GM10847 (cell line): Measurements from ENCODE around the gene EBF3.

Experiments
- POLR2A ChIP-seq: IDR thresholded peaks from 2 replicates; pipeline ENCODE4 v1.6.1; 2011; ENCODE audit not compliant: insufficient read length; ENCODE audit errors: extremely low read depth

Gene EBF3

DNA sequence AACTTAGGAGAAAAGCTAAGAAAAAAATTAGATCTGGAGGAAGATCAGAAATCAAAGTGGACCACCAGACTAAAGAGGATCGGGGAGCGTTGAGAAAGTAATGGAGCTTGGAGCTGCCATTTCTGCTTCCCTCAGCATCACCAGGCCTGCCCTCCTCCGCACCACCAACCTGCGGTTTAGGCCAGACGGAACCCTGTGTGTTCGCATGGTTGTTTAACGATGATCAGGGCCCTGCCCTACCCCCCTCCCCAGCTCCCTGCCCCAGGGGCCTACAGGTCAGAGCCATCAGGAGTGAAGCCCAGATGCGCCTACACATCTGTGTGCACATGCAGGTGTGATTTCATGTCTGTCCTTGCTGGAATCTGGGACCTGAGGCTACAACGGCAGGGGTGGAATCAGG is 45.7 kb downstream of the EBF3 start:
- no peak for TF ChIP-seq POLR2A

DNA sequence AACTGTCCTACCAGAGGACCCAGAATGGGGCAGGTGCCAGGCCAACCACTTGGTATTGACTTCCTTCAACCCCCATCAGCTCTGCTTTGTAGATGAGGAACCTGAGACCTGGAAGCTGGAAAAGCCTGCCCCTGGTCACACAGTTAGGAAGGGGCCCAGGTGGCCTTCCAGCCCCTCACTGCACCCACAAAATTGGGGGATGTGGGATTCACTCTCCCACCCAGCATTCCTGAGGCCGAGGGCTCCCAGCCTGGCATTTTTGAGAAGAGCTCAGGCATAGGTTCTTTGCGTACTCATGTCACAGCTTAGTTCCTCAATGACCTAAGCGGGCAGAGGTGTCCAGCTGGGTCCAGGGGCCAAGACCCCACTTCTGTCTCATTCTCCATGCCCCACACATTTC is 46.1 kb downstream of the EBF3 start:
- TF ChIP-seq POLR2A = no peak

DNA sequence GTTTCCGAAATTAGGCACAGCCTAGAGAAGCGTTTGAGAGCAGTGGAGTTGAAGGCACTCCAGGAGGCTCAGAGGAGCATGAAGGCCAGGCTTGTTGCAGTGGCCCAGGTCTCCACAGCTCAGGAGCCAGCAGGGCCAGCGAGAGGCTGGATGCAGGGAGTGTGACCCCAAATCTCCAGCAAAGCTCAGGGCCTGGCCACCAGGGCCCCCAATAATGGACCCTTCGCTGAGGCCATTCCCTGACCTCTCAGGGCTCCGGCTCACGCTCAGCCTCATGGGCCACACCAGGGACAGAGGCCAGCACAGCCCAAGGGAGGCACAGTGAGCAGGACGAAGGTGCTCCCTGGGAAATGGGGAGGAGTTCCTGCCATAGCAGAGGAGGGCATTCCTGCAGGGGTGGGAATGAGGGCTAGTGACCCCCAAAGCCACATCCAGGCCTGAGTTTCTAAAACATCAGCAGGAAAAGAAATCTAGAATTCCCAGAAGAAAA is 47.5 kb downstream of the EBF3 start:
- TF ChIP-seq POLR2A = no peak

DNA sequence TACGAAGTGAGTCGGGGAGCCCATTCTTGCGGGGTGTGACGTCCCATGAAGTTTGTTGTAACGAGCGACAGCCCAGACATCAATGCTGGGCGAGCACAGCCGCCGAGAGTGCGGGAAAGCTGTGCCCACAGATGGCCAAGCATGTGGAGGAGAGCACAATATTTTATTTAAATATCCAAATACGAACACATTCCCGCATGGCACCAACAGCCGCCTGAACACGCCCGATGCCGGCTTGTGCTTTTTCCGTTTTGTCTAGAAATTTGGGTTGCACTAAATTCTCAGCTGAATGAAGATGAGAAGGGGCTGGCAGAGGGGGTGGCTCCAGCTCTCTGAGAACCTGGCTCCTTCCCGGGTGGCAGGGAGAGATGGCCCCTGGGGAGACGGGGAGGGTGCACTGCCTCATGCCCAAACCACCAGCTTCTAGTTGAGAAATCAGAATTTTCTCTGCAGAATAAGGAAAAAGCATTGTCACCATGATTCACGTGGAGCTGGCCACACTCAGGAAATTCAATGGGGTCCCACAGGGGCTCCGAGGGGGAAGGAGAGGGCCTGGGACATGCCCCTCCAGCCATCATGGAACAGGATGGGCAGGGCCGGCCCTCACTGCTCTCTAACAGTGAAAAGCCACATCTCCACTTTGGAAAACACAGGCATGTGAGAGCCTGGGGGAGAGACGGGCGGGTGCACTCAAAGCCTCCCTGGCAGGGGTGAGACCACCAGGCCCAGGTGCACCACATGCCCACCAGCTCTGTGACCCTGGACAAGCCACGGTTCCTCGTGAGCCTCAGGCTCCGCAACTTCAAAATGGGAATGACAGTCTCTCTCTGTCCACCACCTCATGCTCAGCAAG is 48.3 kb downstream of the EBF3 start:
- no peak for TF ChIP-seq POLR2A

DNA sequence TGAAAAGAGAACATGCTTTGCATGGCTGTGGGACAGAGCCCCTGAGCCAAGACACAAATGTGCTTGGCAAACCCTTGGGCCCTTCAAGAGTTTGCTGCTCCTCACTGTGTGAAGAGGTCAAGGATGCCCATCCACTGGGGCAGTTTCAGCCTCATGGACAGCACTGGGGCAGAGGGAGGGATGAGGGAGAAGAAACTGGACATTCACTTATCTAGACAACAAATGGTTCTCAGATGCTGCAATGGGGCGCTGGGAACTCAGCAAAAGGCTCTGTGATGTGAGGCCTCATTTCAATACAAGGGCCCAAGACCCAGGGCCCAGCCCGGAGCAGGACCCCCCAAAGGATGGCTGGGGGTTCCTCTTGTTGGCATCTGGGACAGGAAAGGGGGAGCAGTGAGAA is 49.1 kb downstream of the EBF3 start:
- no peak for TF ChIP-seq POLR2A

DNA sequence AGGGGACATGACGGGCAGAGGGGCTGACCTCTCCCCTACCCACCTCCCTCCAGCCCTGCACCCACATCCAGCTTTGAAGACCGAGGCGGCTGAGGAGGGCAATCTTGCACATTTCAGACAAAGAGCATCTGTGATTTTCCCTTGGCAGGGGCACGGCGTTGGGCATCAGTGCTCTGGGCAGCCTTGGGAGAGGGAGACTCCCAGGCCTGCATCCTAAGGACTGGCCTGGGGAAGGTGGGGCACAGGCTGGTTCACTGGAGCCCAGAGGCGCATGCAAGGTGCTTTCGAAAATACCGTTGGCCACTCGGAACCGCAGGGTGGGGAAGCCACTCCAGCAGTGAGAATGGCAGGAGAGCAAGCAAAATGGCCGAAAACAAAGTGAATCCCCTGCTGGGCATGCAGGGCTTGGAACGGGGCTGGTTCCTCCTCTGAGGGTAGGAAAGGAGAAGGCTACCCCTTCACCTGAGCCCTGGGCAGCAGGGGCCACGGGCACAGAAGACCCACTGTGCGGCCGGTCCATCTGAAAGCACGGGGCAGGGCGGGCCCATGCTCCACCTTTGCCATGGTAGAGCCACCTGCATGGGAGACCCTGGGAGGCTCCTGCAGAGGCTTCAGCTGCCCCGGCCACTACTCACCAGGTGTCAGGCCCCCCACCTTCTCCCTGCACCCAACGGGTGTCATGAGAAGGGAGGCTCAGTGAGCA is 49.8 kb downstream of the EBF3 start:
- TF ChIP-seq POLR2A = no peak

DNA sequence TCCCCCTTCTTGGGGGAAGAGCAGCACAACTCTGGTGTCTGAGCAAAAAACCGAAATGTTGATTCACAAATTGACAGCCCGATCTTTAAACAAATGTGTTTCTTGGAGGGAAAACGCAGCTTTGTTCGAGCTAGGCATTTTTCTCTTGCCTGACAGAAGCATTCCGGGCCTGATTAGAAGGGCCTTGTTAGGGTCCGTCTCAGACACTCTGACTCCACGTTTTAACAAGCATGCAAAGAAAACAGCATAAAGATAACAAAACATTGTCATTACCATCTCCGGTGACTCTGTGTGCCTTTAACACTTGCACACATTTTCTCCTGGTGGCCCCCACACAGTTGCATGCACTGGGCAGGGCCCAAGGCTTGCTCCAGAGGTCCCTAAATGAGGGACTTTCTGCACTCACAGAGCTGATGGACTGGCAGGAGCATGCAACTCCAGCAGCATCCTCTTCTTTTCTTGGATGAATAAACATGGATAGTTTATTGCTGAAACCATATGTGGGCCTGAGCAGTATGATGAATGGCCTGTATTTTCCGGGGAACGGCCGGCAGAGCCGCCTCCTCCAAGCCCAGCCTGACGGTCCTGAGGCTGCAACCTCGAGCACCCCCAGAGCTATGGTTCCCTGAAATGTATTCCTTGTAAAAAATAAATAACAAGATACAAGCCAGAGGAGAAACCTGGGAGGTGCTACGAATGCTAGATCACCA is 50.9 kb downstream of the EBF3 start:
- no peak for TF ChIP-seq POLR2A

DNA sequence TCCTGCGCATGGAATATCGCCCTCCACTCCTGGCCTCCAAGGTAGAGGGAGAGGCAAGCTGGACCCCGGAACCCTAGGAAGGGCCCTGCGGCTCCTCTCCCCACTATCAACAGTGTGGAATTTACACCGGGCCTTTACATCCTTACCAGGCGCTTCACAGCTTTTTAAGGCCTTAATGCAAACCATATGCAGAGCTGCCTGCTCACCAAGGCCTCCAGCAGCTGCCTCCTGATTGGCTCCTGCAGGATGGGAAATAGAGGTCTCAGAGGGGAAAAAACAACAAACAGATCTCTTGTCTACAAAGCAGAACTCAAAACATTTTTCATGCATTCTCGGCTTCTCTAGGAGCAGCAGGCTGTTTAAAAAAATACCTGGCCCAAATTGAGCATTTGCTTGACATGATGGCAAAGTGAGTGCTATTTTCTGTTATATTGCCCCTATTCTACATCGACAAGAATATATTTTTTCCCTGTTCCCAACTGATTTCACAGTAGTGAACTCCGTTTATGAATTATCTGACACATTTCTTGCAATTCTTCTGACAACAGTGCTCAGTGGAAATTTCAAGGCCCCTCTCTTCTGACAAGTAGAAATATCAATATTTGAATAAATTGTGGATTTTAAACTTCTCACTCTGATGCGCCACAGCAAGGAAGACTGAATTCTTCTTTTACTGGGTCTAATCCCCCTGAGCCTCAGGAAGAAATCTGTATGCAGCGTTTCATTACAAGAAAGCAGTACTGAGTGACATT is 51.7 kb downstream of the EBF3 start:
- no peak for TF ChIP-seq POLR2A

DNA sequence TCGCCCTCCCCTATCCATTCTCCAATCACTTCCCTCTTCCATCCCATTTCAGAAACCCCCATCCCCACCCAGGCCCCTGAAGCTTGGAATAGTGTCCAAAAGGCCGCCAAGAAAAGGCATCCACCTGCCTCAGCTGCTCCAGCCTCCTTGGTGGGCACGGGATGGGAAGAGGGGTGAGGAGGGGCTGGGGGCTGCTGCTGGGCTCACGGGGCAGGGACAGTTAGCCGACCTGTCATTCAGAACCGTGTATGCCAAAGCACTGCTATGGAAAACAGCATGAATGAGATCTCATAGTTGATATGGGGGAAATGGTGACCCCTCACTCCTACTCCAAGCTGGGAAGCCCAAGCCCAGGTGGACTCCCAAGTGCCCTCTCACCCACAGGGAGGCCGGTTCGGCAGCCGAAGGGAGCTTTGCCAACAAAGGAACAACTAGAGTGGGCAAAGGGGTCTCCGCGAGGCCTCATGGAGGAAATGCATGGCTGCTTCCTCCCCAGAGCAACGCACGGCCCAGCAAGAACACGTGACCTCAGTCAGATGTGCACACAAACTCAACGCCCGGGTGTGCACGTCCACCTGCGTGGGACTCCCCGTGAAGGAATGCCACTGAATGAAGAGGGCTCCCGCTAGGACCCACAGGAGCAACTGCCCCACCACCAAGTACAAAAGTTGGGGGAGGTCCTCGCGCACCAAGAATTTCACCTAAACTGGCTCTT is 52.5 kb downstream of the EBF3 start:
- no peak for TF ChIP-seq POLR2A

DNA sequence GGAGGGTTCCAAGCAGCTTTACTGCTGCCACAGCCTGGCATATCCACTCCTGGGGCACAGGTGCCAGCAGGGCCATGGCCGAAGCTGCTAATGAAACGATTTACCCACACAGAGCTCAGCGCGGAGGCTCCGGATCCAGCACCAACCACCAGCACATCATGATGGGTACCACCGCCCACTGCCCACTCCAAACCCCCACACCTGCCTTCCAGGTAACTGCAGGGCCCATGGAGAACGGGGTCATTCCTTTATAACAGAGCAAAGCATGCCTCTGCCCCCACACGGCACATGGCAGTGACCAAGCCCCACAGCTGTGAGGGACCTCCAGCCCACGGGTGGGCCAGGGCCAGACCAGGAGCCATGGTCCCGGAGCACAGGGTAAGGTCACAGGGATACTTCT is 53.2 kb downstream of the EBF3 start:
- TF ChIP-seq POLR2A = no peak

DNA sequence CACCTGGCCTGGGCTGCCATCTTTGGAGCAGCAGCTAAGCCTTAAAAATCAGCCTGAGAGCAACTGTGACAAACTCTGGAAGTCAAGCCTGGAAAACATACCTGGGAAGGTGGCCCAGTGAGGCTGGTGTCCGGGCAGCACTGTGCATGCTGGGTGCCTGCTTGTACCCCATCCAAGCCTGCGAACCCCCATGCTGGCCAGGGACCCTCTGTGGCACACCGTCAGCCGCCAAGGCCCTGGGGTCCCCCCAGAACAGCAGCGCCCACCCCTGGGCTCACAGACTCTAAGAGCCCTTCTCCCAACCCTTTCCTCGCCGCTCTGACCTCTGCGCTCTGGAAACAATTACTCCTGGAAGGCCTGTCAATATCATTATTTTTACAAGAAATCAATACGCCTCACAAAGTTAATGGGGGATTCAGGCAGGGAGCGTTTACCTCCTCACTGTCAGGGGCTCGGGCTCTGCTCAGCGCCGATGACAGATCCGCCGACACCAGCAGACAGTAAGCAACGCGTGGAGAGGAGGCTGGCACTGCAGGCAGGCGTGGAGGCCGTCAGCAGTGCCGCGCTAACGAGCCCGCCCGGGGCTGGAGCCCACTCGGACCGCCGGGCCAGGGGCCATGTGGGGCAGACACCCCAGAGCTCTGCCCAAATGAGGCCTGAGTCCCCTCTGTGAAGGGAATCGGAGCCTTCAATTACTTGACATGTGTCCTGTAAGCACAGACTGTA is 54.4 kb downstream of the EBF3 start:
- TF ChIP-seq POLR2A = no peak

DNA sequence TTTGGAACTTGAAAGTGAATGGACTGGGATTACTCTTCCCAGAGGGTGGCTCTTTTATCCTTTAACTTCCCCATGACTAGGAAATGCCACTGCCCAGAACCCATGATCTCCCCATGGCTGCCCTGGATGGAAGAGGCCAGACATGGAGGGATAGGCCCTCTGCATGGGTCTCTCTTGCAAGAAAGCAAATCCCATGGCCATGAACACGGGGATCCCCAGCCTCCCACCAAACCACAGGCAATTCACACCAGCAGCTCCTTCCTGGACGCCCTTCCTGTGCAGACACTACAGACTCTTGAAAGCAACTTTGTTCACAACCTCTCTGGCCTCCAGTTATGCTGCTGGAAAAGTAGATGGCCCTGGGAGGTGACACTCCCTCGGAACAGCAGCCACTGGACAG is 55.0 kb downstream of the EBF3 start:
- no peak for TF ChIP-seq POLR2A

DNA sequence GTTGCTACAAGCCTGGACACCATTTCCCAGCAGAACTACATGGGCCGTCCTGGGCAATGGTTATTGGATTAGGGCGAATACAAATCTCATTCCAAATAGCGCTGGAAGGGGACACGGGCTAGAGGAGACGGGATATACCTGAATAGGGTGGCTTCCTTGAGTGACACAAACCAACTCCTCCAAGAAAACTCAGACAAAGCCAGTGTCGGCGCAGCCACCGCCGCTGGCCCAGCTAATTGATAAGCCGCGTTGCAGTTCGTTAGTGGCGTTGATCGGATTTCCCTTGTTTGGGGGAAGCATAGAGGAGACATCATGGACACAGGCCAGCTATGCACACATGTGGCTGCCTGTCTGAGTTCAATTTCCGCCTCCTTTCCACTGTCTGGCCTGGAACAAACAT is 55.7 kb downstream of the EBF3 start:
- TF ChIP-seq POLR2A = no peak

DNA sequence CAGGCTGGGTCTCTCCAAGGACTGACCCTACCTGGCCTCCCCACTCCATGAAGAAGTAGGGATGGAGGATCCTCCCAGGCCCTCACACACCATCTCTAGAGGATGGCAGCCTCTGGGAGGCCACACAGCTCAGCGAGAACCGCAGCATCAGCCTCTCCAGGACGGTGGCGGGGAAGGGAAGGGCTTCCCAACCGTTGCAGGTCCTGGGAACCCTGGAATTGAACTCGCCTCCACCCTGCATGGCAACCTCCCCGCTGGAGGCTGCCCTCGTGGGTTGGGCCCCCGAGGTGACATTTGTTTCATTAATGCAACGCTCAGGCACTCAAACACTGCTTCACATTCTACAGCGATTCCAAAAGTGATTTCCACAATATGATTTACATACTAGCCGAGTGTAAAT is 58.5 kb downstream of the EBF3 start:
- TF ChIP-seq POLR2A = no peak
